Activated T-helper 1 cell treated with anti-CD3 and anti-CD28 coated beads, Interleukin-12 subunit alpha, Interleukin-12 subunit beta, Interleukin-2, Interleukin-4 antibody, amounts not matched to agents 30 ng/mL and 10 ng/mL and 1 ng/mL, durations not matched to agents 14 hours and 24 hours and 36 hours (primary cell): ENCODE data around the gene SF3B4. TPM values are rescaled to one million over a fixed set of nuclear protein-coding genes. Genes with fewer than 3 reads are reported as not detected.
"Not testable (repeated sequence)": the region's sequence is repeated elsewhere in the genome, so short reads cannot be mapped to it uniquely, and the experiment has no call there.

Experiments
- DNase-seq: peaks from one replicate; pipeline ENCODE4 v3.0.0; 2021; ENCODE audit warnings: low spot score
- H3K27ac Mint-ChIP-seq: one replicate; pipeline ENCODE4 v1.8.0; 2021; ENCODE audit warnings: mild to moderate bottlenecking, mixed read lengths
- H3K27me3 Mint-ChIP-seq: one replicate; pipeline ENCODE4 v1.8.0; 2022; ENCODE audit warnings: mild to moderate bottlenecking, moderate library complexity, mixed read lengths; ENCODE audit not compliant: insufficient read depth
- H3K36me3 Mint-ChIP-seq: one replicate; pipeline ENCODE4 v1.8.0; 2021; ENCODE audit warnings: low read depth, mixed read lengths
- H3K4me1 Mint-ChIP-seq: one replicate; pipeline ENCODE4 v1.8.0; 2021; ENCODE audit warnings: low read depth, mixed read lengths
- H3K4me3 Mint-ChIP-seq: one replicate; pipeline ENCODE4 v1.8.0; 2021; ENCODE audit warnings: mild to moderate bottlenecking, moderate library complexity, mixed read lengths
- H3K9me3 Mint-ChIP-seq: one replicate; pipeline ENCODE4 v1.8.0; 2021; ENCODE audit warnings: mixed read lengths
- intact Hi-C: fragments of 100-400 bp; cut with micrococcal nuclease; formaldehyde crosslinking; loops from one replicate; pipeline ENCODE4 v1.15.1; 2024
- total RNA-seq: library from RNA; stranded (reverse); gene quantifications from 2 replicates; pipeline ENCODE4 v1.2.3, GENCODE V29; 2022

SF3B4 gene, protein sequence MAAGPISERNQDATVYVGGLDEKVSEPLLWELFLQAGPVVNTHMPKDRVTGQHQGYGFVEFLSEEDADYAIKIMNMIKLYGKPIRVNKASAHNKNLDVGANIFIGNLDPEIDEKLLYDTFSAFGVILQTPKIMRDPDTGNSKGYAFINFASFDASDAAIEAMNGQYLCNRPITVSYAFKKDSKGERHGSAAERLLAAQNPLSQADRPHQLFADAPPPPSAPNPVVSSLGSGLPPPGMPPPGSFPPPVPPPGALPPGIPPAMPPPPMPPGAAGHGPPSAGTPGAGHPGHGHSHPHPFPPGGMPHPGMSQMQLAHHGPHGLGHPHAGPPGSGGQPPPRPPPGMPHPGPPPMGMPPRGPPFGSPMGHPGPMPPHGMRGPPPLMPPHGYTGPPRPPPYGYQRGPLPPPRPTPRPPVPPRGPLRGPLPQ
- total RNA-seq: 125 and 136 TPM in 2 replicates

DNA sequence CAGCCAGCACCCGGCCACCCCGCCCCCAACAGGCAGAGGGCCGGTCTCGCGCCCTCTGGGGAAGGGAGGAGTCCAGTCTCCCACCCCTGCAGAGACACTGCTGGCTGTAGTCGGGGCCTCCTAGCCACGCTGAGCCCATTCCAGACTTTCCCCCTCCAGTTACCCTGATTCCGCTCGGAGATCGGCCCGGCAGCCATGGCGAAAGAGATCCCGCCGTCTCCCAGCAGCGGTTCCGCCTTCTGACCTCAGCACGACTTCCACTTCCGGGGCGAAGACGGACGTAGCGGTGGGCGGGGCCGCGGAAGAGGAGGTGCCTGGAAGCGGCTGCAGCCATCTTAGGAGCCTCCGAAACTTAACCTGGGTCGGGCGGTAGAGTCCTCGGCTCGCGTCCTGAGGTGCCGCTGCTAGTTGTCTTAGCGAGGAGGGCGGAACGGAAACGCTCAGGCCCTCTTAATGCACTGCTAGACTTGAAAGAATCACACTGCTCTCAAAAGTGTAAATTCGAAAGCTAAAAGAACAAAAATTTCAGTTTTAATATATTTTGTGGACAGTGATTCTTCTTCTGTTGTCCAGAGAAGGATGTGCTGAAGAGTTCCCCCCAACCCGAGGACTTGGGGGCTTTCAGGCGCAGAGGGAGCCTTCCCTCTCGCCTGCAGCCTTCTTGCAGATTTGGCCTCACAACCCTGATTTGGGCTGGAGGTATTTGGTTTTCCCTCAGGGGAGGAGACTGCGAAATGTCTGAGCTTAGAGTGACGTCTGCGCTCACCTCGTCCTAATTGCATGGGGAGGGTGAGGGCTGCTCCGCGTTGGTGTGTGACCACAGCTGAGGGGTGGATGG lies at the start of gene SF3B4:
Gene SF3B4, minus strand, starts transcription at position 241 of the 838 bp plus-strand sequence. Its CDS starts 44 bp downstream, at position 197.
- Mint-ChIP-seq H3K27me3 (no peaks in the 10 kb centered on the region), H3K27ac (peak within 1 kb of the TSS; percentile 96), H3K36me3 (peaks cover 53% of the 10 kb centered on the region), H3K4me3 (peak within 1 kb of the TSS; percentile 100), H3K9me3 (no peaks in the 10 kb centered on the region), H3K4me1 (peaks cover 81% of the 10 kb centered on the region)
- intact Hi-C loops: loop anchor here (1.0 to 5.0 kb wide), 10 partner anchors 10 to 341 kb away; partner anchors contain the start of genes APH1A, BOLA1, SV2A and VPS45
- DNase-seq: peak; percentile 95

DNA sequence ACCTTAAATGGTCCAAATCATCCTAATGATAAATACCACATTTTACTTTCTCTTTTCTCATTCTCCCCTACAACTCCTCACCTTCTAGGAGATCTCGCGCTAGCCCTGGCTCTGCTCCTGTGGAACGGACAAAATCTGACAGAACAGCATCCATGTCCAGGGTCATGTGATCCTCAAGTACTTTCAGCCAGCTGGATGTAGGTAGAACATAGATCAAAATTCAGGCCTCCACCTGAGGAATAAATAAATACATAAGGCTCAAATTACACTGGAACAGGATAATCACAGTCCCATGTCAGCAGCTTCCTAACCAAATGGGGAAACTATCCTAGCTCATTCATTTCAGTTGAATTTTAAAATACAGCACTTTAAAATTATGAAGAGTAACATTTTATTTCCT lies 49.7 kb upstream of the SF3B4 start:
- intact Hi-C loops: no loop called here
- no peak overlapping the region for H3K4me3 Mint-ChIP-seq
- DNase-seq: no peak
- H3K27ac Mint-ChIP-seq: no peak overlapping the region
- H3K9me3 Mint-ChIP-seq: no peaks in the 10 kb centered on the region
- peaks cover 42% of the 10 kb centered on the region for H3K4me1 Mint-ChIP-seq
- H3K36me3 Mint-ChIP-seq: peaks cover 30% of the 10 kb centered on the region
- H3K27me3 Mint-ChIP-seq: no peaks in the 10 kb centered on the region

DNA sequence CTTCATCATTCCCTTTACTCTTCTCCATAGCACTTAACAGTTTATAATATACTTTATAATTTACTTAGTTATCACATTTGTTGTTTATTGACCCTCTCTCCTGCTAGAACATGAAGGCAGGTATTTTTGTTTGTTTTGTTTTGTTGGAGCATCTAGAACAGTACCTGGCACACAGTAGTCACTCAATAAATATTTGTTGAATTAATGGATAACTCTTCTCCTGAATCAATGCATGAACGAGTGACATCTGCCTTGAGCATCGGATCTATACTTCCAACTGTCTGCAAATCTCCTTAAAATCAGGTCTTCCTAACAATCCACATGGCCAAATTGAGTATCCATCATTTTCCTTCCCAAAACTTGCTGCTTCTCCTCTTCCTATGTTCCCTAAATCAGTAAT lies 44.9 kb upstream of the SF3B4 start:
- Mint-ChIP-seq H3K4me1 (peaks cover 17% of the 10 kb centered on the region), H3K27me3 (no peaks in the 10 kb centered on the region), H3K4me3 (no peak overlapping the region), H3K36me3 (peaks cover 37% of the 10 kb centered on the region), H3K9me3 (no peaks in the 10 kb centered on the region), H3K27ac (no peak overlapping the region)
- DNase-seq: no peak
- intact Hi-C loops: no loop called here

DNA sequence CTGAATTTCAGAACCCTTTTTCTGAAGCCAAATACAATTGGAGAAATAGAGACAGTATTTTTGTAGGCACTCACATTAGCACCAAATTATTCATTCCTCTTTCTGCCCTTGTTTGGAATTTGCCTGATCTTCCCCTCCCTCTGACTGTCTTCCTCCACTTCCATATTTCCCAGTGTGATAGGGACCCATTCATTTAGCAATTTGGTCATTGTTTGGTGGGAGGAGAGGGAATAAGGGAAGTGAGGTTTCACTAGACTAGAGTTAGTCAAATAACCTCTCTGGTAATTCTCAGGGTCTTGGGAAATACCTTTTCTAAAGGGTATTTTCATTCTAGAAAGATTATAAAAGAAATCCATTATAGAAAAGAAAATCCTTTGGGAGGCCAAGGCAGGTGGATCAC lies 40.0 kb upstream of the SF3B4 start:
- no peaks in the 10 kb centered on the region for H3K9me3 Mint-ChIP-seq
- H3K36me3 Mint-ChIP-seq: peaks cover 43% of the 10 kb centered on the region
- no peak for DNase-seq
- no peak overlapping the region for H3K4me3 Mint-ChIP-seq
- H3K27ac Mint-ChIP-seq: no peak overlapping the region
- H3K4me1 Mint-ChIP-seq: peaks cover 14% of the 10 kb centered on the region
- no peaks in the 10 kb centered on the region for H3K27me3 Mint-ChIP-seq
- intact Hi-C loops: loop anchor here (10.0 kb wide), 1 partner anchor 73 kb away; the partner anchor contains the start of gene BOLA1

DNA sequence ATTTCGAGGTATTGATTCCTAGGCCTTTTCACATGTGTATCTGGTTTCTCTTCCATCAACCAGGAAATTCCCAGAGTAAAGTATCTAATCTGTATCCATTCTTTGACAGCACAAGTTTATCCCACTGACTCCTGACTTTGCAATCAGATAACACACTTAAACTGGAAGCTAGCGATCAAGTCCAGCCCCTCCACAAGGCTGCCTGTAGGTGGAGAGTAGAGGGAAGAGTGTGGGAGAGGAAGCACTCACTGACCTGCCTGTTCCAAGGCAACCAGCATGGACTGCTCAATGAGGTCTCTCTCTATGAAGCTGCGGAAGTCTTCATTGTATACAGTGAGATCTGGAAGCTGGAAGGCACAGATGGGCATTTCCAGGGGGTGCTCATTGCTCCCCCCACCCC lies 39.4 kb upstream of the SF3B4 start:
- H3K36me3 Mint-ChIP-seq: peaks cover 40% of the 10 kb centered on the region
- H3K4me3 Mint-ChIP-seq: no peak overlapping the region
- no peaks in the 10 kb centered on the region for H3K9me3 Mint-ChIP-seq
- no peaks in the 10 kb centered on the region for H3K27me3 Mint-ChIP-seq
- intact Hi-C loops: loop anchor here (10.0 kb wide), 1 partner anchor 72 kb away; the partner anchor contains the start of gene BOLA1
- no peak overlapping the region for H3K27ac Mint-ChIP-seq
- H3K4me1 Mint-ChIP-seq: peaks cover 14% of the 10 kb centered on the region
- DNase-seq: no peak

DNA sequence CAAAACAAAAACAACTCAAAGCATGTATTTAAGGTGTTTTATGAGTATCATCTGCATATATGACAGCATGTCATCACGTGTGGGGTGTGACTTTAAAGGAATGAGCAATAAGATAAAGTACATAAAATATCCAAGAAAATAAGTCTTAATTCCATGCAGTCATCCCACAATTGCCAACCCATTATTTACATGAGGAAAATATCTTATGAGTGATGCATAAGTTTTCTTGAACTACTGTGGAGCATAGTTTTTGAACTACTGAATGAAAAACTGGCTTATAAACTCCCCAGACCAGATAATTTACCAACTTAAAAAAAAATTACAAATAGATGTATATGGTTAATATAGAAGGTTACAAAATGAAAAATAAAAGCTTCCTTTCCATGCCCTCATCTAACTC lies 38.8 kb upstream of the SF3B4 start:
- peak overlapping the region; percentile 58 for H3K27ac Mint-ChIP-seq
- H3K4me3 Mint-ChIP-seq: no peak overlapping the region
- peaks cover 17% of the 10 kb centered on the region for H3K4me1 Mint-ChIP-seq
- H3K27me3 Mint-ChIP-seq: no peaks in the 10 kb centered on the region
- peaks cover 40% of the 10 kb centered on the region for H3K36me3 Mint-ChIP-seq
- no peak for DNase-seq
- H3K9me3 Mint-ChIP-seq: no peaks in the 10 kb centered on the region
- intact Hi-C loops: loop anchor here (10.0 kb wide), 1 partner anchor 72 kb away; the partner anchor contains the start of gene BOLA1

DNA sequence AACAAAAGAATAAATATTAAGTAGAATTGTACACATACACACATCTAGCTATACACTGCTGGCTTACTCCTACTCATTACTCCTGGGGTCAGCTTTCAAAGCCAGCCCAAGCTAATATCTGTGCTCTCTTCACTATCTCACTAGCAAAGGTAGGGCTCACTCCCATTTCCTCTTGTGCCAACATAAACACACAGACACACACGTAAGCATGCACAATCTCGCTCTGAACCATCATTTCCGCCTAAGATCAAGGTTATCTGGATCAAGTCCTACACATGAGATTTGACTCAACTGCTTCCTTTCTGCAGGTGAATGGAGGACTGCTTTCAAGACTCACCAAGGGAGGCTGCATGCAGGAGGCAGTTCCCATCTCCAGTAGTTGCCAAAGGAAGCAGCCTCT lies 37.8 kb upstream of the SF3B4 start:
- intact Hi-C loops: loop anchor here (10.0 kb wide), 1 partner anchor 71 kb away; the partner anchor contains the start of gene BOLA1

DNA sequence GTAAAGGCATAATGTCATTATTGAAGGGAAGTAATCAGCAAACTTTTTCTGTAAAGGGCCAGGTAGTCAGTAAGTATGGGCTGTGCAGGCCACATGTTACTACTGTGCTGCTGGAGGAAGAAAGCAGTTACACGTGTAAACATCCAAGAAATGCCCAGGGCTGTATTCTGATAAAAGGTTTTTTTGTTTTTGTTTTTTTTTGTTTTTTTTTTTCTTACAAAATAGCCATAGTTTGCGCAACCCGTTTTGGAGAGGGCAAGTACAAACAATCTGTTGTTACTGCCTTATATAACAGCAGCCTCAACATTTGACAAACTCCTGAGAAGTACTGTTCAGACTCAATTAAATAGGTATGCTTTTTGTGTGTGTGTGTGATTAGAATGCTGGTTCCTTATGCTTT lies 35.8 kb upstream of the SF3B4 start:
- Mint-ChIP-seq H3K36me3 (peaks cover 49% of the 10 kb centered on the region), H3K4me3 (no peak overlapping the region), H3K9me3 (no peaks in the 10 kb centered on the region), H3K27ac (peak overlapping the region; percentile 52), H3K4me1 (peaks cover 21% of the 10 kb centered on the region), H3K27me3 (no peaks in the 10 kb centered on the region)
- intact Hi-C loops: loop anchor here (2.0 to 10.0 kb wide), 3 partner anchors 35 to 205 kb away; partner anchors contain the start of gene BOLA1
- no peak for DNase-seq

More for the DNA sequence above, 37.8 kb upstream of the SF3B4 start:
- peak overlapping the region; percentile 24 for H3K27ac Mint-ChIP-seq
- no peak overlapping the region for H3K4me3 Mint-ChIP-seq
- no peaks in the 10 kb centered on the region for H3K27me3 Mint-ChIP-seq
- peaks cover 42% of the 10 kb centered on the region for H3K36me3 Mint-ChIP-seq
- H3K4me1 Mint-ChIP-seq: peaks cover 21% of the 10 kb centered on the region
- H3K9me3 Mint-ChIP-seq: no peaks in the 10 kb centered on the region
- DNase-seq: no peak

DNA sequence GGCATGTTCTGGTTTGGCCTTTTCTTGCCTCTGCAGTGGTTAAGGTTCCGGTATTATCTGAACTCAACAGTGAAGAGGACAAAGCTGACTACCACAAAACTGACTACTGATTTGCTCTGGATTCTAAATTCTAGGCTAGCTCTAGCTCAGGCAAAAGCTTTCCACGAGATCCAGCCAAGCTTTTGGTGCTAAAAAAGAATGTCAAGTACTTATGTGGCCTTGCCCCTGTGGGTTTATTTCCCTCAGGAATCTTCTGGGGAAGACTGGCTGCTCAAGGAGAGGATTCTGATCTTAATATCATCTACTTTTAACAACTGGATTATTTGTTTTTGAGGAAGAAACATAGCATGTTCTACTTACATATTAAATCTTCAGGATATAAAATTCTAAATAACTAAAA lies 35.1 kb upstream of the SF3B4 start:
- intact Hi-C loops: loop anchor here (1.0 to 10.0 kb wide), 7 partner anchors 34 to 225 kb away; partner anchors contain the start of genes BOLA1 and VPS45
- H3K27me3 Mint-ChIP-seq: no peaks in the 10 kb centered on the region
- peaks cover 50% of the 10 kb centered on the region for H3K36me3 Mint-ChIP-seq
- no peaks in the 10 kb centered on the region for H3K9me3 Mint-ChIP-seq
- H3K4me1 Mint-ChIP-seq: peaks cover 21% of the 10 kb centered on the region
- DNase-seq: no peak
- no peak overlapping the region for H3K4me3 Mint-ChIP-seq
- no peak overlapping the region for H3K27ac Mint-ChIP-seq

DNA sequence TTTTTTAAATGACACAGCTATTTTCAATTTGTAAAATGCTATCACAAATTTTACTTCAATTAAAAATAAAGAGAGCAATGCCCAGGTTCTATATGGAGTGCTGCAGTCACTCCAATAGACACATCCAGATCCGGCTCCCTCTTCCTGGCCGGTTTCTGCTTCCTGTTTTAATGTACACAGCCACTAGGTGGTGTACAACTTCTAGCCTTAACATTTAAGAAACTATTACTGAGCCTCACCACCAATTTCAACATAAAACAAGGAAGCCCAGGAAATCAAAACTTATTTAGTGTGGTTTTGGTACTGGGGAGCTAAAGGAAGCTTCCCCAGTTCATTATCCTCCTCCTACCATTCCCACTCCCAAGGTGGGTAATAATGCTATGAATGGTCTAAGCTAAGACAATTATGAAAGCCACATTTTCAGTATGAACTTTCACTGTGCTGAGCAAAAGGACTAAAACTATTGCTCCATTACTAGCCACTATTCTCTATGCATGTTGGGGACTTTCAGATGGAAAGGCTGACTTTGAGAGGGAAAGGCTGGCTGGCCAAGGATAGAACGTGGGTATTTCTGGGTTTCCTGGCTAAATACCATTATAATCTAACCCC lies 34.5 kb upstream of the SF3B4 start:
- DNase-seq: peak; percentile 29
- Mint-ChIP-seq H3K27me3 (no peaks in the 10 kb centered on the region), H3K4me3 (no peak overlapping the region), H3K4me1 (peaks cover 21% of the 10 kb centered on the region), H3K9me3 (no peaks in the 10 kb centered on the region), H3K27ac (peak overlapping the region; percentile 11), H3K36me3 (peaks cover 50% of the 10 kb centered on the region)
- intact Hi-C loops: loop anchor here (1.0 to 10.0 kb wide), 7 partner anchors 33 to 225 kb away; partner anchors contain the start of genes BOLA1 and VPS45

DNA sequence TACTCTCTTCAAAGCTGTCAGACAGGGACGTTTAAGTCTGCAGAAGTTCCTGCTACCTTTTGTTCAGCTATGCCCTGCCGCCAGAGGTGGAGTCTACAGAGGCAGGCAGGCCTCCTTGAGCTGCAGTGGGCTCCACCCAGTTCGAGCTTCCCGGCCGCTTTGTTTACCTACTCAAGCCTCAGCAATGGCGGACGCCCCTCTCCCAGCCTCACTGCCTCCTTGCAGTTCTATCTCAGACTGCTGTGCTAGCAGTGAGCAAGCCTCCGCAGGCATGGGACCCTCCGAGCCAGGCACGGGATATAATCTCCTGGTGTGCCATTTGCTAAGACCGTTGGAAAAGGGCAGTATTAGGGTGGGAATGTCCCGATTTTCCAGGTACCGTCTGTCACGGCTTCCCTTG lies 29.9 kb upstream of the SF3B4 start:
- H3K36me3 Mint-ChIP-seq: peaks cover 46% of the 10 kb centered on the region
- H3K4me3 Mint-ChIP-seq, H3K27me3 Mint-ChIP-seq, H3K9me3 Mint-ChIP-seq, intact Hi-C loops, H3K27ac Mint-ChIP-seq, DNase-seq: not testable (repeated sequence)
- peaks cover 15% of the 10 kb centered on the region for H3K4me1 Mint-ChIP-seq

DNA sequence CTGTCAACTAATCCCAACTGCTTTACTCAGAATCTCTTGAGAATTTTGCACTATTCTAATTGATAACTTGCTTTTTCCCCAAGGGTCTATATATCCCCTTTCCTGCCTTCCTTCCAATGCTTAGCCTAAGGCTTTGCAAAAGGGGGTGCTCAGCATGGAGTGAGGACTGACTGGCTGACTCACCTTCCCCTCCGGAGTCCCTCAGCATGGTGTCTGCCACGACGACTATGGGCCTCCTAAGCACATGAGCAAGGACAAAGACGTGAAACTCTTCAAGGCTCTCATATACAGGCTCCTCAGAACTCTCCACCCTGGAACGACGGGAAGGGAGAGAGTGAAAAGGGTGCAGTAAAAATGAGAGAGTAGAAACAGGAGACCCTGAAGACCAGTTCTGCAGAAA lies 22.3 kb upstream of the SF3B4 start:
- H3K36me3 Mint-ChIP-seq: peaks cover 39% of the 10 kb centered on the region
- H3K4me1 Mint-ChIP-seq: peaks cover 4% of the 10 kb centered on the region
- no peaks in the 10 kb centered on the region for H3K27me3 Mint-ChIP-seq
- no peak overlapping the region for H3K4me3 Mint-ChIP-seq
- H3K9me3 Mint-ChIP-seq: no peaks in the 10 kb centered on the region
- intact Hi-C loops: no loop called here
- DNase-seq: no peak
- no peak overlapping the region for H3K27ac Mint-ChIP-seq
